ENCODE results near the gene TXNRD3.
"Not testable (repeated sequence)": the region's sequence is repeated elsewhere in the genome, so short reads cannot be mapped to it uniquely, and the experiment has no call there.

Gene TXNRD3

DNA sequence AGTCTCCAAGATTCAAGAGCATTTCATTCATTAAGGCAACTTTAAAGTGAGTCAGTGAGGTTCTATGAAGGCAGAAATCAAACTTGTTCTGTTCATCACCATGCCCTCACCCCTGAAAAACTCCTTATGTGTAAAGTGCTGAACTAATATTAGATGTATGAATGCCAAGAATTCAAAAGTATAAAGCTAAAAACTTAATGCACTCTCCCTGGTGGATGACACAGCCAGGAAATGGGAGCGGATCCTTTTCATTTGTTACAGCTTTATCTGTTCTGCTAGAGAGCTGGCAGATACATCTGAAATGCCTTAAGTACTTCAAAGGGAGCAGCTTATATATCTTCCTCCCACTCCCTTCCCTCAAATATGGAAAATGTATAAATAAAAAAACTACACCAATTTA, 8.2 kb downstream of the TXNRD3 start:
- DNase-seq (ENCODE audit: low read depth in 2 of 2), result no peak

DNA sequence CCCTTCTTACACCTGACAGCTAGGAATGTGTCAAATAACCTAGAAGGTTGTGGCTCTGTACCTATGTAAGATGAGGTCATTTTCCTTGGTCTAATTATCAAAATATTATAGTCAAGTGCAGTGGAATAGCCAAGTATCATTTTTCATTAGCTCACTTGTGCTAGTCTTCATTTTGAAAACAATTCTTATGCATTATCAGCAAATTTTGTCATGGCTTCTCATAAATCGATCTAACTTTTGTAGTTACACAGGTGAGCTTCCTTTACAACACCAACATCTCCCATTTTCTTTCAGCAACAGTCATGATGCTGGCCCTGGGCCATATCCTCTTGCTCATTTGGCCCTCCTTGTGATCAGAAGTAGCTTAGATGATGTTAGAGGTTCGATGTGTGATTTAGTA, 10.3 kb downstream of the TXNRD3 start:
- DNase-seq (ENCODE audit: low read depth in 2 of 2), result no peak

DNA sequence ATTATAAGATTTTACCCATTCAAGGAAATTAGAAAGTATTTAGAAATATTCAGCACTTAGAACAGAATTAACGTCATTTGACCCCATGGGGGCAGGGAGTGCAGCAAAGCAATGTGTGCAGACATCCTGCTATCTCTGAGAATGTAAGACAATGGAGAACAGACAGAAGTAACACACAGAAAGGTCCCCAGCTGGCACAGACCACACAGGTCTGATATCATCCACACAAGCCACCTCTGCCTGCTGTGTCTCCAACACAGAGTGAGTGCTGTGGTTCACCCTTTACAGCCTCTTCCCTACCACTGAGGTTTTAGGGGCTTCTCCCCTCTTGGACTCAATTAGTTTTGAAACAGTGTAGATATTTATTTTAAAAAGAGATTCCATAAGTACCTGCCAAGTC, 16.1 kb downstream of the TXNRD3 start:
- no peak for DNase-seq (ENCODE audit: low read depth in 2 of 2)

DNA sequence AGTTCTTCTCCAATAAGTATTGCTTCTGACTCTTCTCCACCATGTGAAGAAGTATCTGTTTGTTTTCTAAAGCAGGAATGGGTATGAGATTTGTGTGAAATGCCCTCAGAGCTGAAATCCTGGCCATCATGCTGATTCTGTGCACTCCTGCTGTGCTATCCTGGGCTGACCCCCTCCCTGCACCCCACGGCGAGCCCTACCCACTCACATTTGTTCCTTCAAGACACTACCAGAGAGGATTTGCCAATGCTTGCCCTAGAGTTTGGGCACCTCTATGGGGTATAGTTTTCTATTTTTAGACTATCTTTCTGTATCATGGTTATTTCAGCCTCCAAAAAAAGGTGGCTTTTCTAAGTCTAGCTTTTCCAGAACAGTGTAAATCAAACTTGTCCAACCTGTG, 18.5 kb downstream of the TXNRD3 start:
- DNase-seq (ENCODE audit: low read depth in 2 of 2), result no peak

DNA sequence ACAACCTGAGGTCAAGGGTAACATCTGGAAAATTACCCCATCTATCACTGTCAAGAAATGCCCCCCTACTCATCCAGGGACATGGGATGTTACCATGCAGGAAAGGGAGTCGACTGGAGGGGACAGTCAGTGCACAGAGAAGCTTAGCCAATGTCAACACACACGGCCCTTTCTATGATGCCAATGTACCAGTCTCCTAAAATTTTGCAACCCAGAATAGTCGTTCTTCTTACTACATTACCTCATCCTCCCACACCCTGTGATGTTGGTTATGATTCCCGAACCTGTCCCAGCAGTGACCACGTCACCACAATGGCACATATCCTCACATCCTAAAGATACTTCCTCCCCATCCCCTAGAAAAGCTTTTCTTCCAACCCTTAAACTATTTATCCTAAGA, 20.1 kb downstream of the TXNRD3 start:
- no peak for DNase-seq (ENCODE audit: low read depth in 2 of 2)

DNA sequence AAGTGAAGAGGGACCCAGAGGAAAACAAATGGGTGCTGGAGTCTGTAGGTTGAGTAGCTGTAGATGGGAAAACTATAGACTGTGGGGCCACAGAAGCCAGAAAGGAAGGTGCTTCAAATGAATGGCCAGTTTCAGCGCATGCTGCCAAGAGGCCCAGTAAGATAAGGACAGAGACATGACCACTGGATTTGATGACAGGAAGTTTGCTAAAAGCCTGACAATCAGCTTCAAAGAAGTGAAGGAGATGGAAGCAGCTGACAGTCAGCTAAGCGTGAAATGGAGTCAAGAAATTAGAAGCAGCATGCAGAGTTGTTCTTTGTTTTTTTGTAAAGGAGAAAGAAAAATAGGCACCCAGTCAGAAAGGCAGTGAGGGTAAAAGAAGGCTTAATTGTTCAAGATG, 24.9 kb downstream of the TXNRD3 start:
- no peak for DNase-seq (ENCODE audit: low read depth in 2 of 2)

DNA sequence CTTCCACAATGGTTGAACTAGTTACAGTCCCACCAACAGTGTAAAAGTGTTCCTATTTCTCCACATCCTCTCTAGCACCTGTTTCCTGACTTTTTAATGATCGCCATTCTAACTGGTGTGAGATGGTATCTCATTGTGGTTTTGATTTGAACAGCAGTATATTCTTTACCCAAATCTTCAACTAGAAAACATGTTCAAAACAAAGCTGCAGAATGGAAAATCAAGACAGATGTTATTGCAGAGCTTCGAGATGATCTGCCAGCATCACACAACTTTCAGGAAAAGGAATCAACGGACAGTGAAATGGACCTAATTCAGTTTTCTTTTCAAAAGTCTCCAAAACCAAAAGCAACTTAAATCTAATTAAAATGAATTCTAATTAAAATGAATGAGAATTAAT, 29.2 kb downstream of the TXNRD3 start:
- DNase-seq (ENCODE audit: low read depth in 2 of 2), result not testable (repeated sequence)

DNA sequence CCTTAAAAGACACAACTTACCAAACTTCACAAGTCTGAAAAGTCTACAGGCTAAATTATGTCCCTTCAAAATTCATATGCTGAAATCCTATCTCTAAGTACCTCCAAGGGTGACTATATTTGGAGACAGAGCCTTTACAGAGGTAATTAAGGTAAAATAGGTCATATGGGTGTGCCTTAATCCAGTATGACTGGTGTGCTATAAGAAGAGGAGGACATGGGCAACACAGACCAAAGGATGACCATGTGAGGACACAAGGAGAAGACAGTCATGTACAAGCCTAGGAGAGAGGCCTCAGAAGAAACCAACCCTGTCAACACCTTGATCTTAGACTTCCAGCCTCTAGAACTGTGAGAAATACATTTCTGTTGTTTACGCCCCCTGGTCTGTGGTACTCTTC, 32.2 kb downstream of the TXNRD3 start:
- no peak for DNase-seq (ENCODE audit: low read depth in 2 of 2)

DNA sequence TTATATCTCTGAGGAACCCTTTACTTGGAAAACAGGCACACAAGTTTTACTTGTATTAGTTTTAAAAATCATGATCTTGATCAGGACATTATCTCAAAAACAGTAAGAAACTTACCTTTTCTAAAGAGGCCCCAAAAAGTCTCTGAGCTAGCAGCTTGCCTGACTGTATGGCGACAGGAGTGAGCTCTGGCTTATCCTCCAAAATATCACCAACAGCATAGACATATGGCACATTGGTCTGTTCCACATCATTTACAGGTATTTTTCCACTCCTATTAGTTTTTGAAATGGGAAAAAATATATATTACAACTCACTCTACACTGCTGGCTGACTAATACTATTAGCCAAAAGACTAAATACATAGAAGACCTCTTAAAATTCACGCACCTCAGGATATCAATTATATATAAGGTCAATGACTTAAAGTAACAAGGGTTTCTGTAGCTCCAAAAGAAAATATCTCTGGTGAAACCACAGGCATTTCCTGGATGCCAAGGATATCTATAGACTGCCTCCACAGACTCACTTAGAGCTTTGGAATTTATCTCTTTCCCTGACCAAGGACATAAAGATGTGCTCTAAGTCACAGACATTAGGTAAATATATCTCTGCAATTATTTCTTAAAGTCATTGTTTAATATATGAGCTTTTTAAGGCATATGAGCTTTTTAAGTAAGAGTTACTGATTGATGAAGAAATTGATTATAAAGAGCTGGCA, 33.1 kb downstream of the TXNRD3 start:
- no peak for DNase-seq (ENCODE audit: low read depth in 2 of 2)

DNA sequence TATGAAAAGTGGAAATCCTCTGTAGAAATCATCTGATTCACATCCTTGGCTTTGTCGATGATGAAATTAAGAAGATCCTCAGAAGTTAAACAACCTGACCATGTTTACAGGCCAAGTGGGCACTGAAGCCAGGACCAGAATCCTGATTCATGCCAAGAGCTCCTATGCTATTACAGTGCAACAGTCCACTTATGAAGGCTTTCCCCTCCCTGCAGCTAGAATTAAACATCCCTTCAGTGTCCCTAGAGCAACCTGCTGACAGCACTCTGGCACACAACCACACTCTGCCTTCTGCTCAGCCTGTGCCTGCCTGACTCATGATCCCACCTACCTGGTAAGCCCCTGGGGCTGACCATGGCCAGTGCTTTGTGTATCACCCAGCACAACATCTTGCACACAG, 33.8 kb downstream of the TXNRD3 start:
- no peak for DNase-seq (ENCODE audit: low read depth in 2 of 2)

DNA sequence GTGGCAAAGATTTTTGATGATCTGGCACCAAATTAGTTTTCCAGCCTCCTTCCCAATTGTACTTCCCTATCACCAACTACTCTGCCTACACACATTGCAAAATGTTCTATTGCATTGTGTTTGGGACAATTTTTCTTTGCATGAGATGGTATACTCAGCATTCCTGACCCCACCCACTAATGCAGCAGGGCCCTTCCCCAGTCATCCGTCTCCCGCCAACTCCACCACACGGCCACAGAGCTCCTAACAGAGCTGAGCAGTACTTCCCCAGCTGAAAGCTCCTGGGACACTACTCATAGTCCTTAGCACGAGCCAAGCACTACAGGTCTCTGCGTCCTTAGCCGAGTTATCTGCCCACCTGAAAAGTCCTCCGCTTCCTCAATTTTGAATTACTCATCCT, 34.2 kb downstream of the TXNRD3 start:
- DNase-seq (ENCODE audit: low read depth in 2 of 2), result no peak

DNA sequence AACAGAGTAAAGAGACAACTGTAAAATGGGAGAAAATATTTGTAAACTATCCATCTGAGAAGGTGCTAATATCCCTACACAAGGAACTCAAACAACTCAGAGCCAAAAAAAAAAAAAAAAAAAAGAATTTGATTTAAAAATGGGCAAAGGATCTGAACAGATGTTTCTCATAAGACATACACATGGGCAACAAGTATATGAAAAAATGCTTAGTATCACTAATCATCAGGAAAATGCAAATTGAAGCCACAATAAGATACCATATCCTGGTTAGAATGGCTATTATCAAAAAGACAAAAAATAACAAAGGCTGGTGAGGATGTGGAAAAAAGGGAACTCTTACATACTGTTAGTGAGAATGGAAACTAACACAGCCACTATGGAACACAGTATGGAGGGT, 36.2 kb downstream of the TXNRD3 start:
- no peak for DNase-seq (ENCODE audit: low read depth in 2 of 2)

DNA sequence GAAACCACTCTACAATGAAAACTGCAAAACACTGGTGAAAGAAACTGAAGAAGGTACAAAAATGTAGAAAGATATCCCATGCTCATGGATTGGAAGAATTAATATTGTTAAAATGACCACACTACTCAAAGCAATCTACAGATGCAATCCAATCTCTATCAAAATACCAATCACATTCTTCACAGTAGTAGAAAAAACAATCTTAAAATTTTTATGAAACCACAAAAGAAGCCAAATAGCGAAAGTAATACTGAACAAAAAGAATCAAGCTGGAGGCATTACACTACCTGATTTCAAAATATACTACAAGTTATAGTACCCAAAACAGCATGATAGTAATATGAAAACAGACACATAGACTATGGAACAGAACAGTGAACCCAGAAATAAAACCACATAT, 36.9 kb downstream of the TXNRD3 start:
- DNase-seq (ENCODE audit: low read depth in 2 of 2), result no peak

DNA sequence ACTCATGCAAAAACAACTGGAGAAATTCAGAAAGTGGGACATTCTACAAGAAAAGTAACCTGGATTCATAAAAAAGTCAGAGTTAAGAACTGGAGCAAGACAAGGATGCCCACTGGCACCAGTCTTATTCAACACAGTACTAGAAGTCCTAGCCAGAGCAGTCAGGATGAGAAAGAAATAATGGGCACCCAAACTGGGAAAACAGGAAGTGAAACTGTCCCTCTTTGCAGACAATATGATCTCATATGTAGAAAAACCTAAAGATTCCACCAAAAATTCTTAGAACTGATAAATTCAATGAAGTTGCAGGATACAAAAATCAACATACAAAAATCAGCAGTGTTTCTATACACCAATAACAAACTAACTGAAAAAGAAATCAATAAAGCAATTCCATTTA, 37.4 kb downstream of the TXNRD3 start:
- no peak for DNase-seq (ENCODE audit: low read depth in 2 of 2)

DNA sequence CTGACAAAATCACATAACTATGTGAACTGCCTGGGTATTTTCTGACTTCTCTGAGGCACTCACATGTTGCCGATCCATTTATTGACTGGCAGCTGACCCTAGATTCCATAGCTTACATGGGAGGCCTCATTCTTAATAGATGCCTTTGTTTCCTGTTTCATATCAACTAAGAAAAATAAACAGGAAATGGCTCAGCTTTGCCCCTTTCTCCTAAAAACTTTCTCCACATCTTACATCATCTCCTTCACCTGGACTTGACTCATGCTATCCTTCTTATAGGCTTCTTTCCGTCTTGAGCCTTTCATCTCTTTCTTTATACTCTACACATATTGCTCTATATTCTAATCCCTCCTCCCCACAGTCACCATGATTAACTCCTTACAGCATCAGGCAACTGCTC, 38.0 kb downstream of the TXNRD3 start:
- DNase-seq (ENCODE audit: low read depth in 2 of 2), result no peak

DNA sequence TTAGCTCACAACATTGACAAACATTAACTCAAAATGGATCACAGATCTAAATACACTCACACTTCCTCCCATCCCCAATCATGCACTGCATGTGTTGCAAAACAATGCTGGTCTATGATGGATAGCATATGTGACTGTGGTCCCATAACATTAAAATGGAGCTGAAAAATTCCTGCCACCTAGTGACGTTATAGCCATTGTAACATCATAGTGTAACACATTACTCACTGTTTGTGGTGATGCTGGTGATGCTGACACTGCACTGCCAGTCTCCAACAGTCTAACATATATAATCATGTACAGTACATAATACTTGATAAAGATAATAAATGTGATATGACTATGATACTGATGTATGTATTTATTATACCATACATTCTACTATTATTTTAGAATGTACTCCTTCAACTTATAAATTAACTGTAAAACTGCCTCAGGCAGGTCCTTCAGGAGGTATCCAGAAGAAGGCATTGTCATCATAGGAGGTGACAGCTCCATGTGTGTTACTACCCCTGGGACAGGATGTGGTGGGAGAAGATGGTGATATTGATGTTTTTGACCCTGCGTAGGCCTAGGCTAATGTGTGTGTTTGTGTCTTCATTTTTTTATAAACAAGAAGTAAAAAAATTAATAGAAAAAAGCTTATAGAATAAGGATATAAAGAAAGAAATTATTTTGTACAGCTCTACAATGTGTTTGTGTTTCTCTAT, 41.3 kb downstream of the TXNRD3 start:
- no peak for DNase-seq (ENCODE audit: low read depth in 2 of 2)

DNA sequence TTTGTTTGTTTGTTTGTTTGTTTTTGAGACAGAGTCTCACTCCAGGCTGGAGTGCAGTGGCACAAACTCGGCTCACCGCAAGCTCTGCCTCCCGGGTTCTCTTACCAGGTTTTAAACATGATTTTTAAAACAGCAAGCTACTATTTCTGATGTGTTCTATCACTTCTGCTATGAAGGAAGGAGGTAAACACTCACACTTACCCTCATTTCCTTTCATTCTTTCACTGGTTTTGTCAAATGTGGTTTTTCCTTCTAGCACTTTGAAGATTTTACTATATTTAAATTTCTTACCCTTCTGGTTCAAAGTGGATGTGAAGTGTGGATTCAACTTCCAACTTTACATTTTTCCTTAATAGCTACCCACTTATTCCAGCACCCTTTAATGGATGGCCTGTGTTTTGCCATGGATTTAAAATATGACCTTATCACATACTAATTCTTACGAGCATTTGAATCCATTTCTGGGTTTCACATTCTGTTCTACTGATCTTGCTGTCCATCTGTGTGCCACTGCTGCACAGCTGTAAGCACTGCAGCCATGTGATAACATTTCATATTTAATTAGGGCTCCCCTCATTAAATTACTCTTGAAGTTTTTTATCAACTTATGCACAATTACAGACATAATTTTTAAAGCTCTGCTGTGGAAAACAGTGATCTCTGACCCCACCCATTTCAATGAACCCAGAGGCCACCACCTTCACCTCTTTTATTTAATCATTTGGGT, 42.3 kb downstream of the TXNRD3 start:
- no peak for DNase-seq (ENCODE audit: low read depth in 2 of 2)

DNA sequence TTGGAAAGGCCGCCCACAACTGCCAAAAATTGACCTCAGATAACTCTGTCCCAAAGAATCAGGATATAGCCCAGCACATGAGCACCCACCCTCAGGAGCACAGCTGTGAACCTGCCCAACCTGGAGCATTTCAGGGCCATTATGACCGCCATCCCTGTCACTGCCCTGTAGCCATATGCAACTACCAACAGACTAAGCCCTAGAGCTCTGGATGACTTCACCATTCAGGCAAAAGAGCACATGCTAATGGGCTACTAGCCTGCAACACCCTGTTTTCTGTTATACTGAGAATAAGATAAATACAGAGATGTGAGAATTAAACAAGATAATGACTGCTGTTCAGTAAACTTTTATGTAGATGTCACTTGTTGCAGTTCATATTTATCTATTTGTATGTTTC, 45.0 kb downstream of the TXNRD3 start:
- no peak for DNase-seq (ENCODE audit: low read depth in 2 of 2)

DNA sequence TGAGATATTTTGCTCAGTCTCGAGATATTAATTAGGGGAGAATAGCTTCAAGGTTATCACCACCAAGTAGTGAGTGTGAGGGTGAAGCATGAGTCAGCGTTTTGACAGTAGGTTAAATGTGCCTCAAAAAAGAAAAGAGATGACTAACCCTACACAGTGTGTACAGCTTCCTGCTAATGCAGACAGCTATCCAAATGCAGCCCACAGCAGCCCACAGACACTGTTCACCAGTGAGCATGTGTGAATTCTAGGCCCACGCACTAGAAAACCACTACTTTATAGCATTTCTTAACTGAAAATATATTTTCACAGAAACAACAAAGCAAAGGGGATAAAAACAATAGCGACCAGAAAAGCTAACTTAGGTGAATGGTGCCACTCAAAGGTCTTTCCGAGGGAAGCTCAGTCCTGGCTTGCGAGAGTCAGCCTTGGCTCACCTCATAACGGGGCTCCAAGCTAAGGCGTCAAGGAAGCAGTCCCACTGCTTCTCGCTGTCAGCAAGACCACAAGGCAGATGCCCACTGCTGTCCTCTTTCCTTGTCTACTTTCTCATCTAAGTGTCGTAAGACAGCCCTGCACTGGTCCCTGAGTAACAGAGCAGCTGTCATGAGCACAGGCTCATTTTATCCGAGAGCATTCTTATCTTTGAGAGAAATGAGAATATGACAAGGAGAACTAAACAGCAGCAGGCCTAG, 47.6 kb downstream of the TXNRD3 start:
- DNase-seq (ENCODE audit: low read depth in 2 of 2), result no peak

DNA sequence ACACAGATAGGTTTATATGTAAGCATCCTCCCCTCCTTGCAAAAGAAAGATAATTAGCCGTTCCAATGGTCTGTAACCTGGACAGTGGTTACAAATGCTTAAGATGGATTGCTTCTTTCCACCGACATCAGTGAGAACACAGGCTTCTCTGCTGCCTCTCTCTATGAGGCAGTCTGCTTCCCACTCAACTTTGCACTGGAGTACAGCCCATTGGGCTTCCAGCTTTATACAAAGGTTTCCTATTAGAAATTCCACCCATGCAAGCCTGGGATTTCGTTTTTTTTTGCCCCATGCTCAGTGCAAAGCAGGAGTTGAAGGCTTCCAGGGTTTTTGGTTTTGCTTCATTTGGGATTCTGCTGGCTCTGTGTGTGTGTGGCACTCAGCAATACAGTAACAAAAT, 48.9 kb downstream of the TXNRD3 start:
- no peak for DNase-seq (ENCODE audit: low read depth in 2 of 2)

DNA sequence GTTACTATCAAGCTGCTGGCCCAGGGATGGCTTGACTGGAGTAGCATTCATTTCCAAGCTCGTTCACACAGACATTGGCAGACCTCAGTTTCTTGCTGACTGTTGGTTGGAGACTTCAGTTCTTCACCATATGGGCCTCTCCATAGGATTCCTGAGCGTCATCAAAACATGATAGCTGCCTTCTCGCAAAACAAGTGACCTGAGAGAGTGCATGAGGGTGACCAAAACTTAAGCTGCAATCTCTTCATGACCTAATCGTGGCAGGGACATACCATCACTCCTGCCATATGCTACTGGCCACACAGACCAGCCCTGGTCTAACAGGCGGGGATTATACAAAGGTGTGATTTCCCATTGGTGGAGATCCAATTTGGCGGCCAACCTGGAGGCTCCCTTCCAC, 50.2 kb downstream of the TXNRD3 start:
- DNase-seq (ENCODE audit: low read depth in 2 of 2), result no peak

DNA sequence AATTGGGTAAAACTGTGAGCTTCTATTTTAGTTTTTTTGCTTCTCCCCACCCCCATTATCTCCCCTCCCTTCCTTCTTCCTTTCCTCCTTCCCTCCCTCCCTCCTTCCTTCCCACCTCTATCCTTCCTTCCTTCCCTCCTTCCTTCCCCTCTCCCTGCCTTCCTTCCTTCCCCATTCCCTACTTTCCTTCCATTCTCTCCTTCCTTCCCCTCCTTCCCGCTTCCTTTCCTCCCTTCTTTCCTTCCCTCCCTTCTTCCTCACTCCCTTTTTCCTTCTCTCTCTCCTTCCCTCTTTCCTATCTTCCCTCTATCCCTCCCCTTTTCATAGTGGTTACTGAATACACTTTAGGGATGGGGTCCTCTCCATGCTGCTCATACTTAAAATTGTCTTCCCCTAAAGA, 55.8 kb downstream of the TXNRD3 start:
- DNase-seq (ENCODE audit: low read depth in 2 of 2), result no peak
